Activated CD8-positive, alpha-beta memory T cell treated with anti-CD3 and anti-CD28 coated beads for 48 hours (primary cell): ENCODE data around the gene KPNA6.
"Not testable (repeated sequence)": the region's sequence is repeated elsewhere in the genome, so short reads cannot be mapped to it uniquely, and the experiment has no call there.

Experiments
- DNase-seq, 3 experiments: peaks; one replicate each; pipeline ENCODE4 v3.0.0-alpha.2; 2020; ENCODE audit warnings: low read depth in 2 of 3, low spot score in 2 of 3

Gene KPNA6

GRCh38 chr1:32100359-32100758 is 7.5 kb upstream of the KPNA6 start:
- no peak for DNase-seq

GRCh38 chr1:32100807-32101708 is 6.8 kb upstream of the KPNA6 start:
- DNase-seq = no peak

- DNase-seq = no peak
Observed at GRCh38 chr1:32104127-32104526, 3.7 kb upstream of the KPNA6 start.

- no peak for DNase-seq
Observed at GRCh38 chr1:32105338-32105737, 2.5 kb upstream of the KPNA6 start.

GRCh38 chr1:32106663-32107275 is 1.1 kb upstream of the KPNA6 start:
- no peak for DNase-seq

GRCh38 chr1:32111040-32111623 is 3.3 kb downstream of the KPNA6 start:
- no peak for DNase-seq

- DNase-seq = no peak
Observed at GRCh38 chr1:32111789-32112188, 3.9 kb downstream of the KPNA6 start.

GRCh38 chr1:32112806-32113375 is 5.0 kb downstream of the KPNA6 start:
- no peak for DNase-seq

- DNase-seq = not testable (repeated sequence)
Observed at GRCh38 chr1:32113436-32113835, 5.6 kb downstream of the KPNA6 start.

GRCh38 chr1:32114420-32114819 is 6.6 kb downstream of the KPNA6 start:
- DNase-seq = no peak

GRCh38 chr1:32115496-32115895 is 7.6 kb downstream of the KPNA6 start:
- no peak for DNase-seq

- DNase-seq = no peak
Observed at GRCh38 chr1:32116531-32116930, 8.7 kb downstream of the KPNA6 start.

GRCh38 chr1:32122151-32122550 is 14.3 kb downstream of the KPNA6 start:
- DNase-seq = no peak

GRCh38 chr1:32123361-32123760 is 15.5 kb downstream of the KPNA6 start:
- not testable (repeated sequence) for DNase-seq

- no peak for DNase-seq
Observed at GRCh38 chr1:32125313-32125712, 17.5 kb downstream of the KPNA6 start.

- no peak for DNase-seq
Observed at GRCh38 chr1:32126770-32127169, 18.9 kb downstream of the KPNA6 start.

- DNase-seq = no peak
Observed at GRCh38 chr1:32127409-32128198, 19.7 kb downstream of the KPNA6 start.

GRCh38 chr1:32128479-32128878 is 20.6 kb downstream of the KPNA6 start:
- no peak for DNase-seq

- no peak for DNase-seq
Observed at GRCh38 chr1:32128964-32129363, 21.1 kb downstream of the KPNA6 start.

- DNase-seq = not testable (repeated sequence)
Observed at GRCh38 chr1:32133950-32134280, 26.1 kb downstream of the KPNA6 start.

- DNase-seq = no peak
Observed at GRCh38 chr1:32137111-32137510, 29.3 kb downstream of the KPNA6 start.
